ENCODE data around the gene ZNF664. TPM values are rescaled to one million over a fixed set of nuclear protein-coding genes. Genes with fewer than 3 reads are reported as not detected.
A peak's percentile ranks its signal among the peaks of the same experiment; 100 is the strongest.

Gene ZNF664
- total RNA-seq, 4 donors from 2014 or later: 58.5 to 76.4 (median 70.3) TPM

DNA sequence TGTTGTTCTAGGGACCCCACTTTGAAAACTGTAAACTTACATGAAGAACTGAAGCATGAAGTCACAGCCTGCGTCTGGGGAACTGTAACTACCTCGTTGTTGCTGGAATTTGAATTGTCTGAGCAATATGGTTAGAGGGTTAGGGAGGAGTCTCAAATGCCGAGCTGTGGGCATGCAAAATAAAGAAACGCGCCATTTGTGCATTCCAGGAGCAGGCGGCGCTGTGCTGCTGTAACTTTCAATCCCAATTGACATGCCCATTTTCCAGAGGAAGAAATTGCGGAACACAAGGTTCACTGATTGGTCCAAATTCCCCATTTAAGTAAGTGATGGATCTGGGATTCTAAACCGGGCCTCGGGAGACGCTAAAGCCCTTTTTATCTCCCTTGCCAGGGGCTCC, 61.3 kb downstream of the ZNF664 start:
- TF ChIP-seq POLR2A (IDR thresholded peaks at IDR 0.05; ENCODE audit: low read depth): no peak
- TF ChIP-seq, protein P1, sequence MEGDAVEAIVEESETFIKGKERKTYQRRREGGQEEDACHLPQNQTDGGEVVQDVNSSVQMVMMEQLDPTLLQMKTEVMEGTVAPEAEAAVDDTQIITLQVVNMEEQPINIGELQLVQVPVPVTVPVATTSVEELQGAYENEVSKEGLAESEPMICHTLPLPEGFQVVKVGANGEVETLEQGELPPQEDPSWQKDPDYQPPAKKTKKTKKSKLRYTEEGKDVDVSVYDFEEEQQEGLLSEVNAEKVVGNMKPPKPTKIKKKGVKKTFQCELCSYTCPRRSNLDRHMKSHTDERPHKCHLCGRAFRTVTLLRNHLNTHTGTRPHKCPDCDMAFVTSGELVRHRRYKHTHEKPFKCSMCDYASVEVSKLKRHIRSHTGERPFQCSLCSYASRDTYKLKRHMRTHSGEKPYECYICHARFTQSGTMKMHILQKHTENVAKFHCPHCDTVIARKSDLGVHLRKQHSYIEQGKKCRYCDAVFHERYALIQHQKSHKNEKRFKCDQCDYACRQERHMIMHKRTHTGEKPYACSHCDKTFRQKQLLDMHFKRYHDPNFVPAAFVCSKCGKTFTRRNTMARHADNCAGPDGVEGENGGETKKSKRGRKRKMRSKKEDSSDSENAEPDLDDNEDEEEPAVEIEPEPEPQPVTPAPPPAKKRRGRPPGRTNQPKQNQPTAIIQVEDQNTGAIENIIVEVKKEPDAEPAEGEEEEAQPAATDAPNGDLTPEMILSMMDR (IDR thresholded peaks at IDR 0.05): no peak
- no peak for TF ChIP-seq POLR2AphosphoS5 (IDR thresholded peaks at IDR 0.05)
- TF ChIP-seq EP300 (IDR thresholded peaks at IDR 0.05): no peak

DNA sequence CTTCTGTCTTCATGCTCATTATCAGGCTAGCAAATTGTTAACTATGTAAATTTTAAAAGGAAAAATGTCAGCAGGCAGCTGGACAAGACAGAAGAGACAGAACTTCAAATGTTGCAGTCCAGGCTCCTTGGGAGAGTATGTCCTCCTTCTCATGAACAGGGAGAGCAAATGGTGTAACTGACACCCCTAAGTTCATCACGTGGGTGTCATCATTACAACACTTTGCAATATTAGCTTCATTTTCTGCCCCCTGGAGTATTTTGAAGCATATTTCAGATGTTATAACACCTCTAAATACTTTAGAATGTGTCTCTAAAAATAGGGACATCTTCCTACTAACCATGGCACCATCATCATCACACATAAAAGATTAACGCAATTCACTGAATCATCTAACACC, 62.1 kb downstream of the ZNF664 start:
- intact Hi-C loops (cut with DNase I): loop anchor here (5.0 kb wide), 2 partner anchors 737 to 867 kb away; no protein-coding TSS in a partner anchor
- Histone ChIP-seq H3K36me3 (no peaks in the 10 kb centered on the region), H3K9me3 (no peaks in the 10 kb centered on the region), H3K4me1 (peaks cover under 1 to 10% (median 2%) of the 10 kb centered on the region in 4 donors), H3K27me3 (no peaks in the 10 kb centered on the region), H3K4me3 (no peak overlapping the region), H3K27ac (replicated peaks in 1 of 4) (no peak overlapping the region)
- TF ChIP-seq POLR2AphosphoS5 (IDR thresholded peaks at IDR 0.05) (no peak), POLR2A (IDR thresholded peaks at IDR 0.05; ENCODE audit: low read depth) (no peak), EP300 (IDR thresholded peaks at IDR 0.05) (no peak)
- TF ChIP-seq, protein P1 (IDR thresholded peaks at IDR 0.05): no peak
- DNase-seq (ENCODE audit: extremely low spot score): no peak
- 76% methylated on average over 2 of the region's 2 CpGs for WGBS

More for the DNA sequence above, 61.3 kb downstream of the ZNF664 start:
- Histone ChIP-seq H3K36me3 (no peaks in the 10 kb centered on the region), H3K27me3 (no peaks in the 10 kb centered on the region), H3K4me3 (no peak overlapping the region), H3K27ac (replicated peaks in 1 of 4) (no peak overlapping the region), H3K4me1 (peaks cover 5 to 10% (median 6%) of the 10 kb centered on the region in 4 donors), H3K9me3 (no peaks in the 10 kb centered on the region)
- no peak for DNase-seq (ENCODE audit: extremely low spot score)
- intact Hi-C loops (cut with DNase I): loop anchor here (5.0 kb wide), 1 partner anchor 132 kb away; no protein-coding TSS in a partner anchor
- 91% methylated on average over 11 of the region's 11 CpGs for WGBS

GRCh38 chr12:124036171-124036598, 63.2 kb downstream of the ZNF664 start:
- Histone ChIP-seq H3K4me1 (peaks cover 0 to 5% (median 0%) of the 10 kb centered on the region in 4 donors), H3K9me3 (no peaks in the 10 kb centered on the region), H3K36me3 (no peaks in the 10 kb centered on the region), H3K27ac (replicated peaks in 1 of 4) (no peak overlapping the region), H3K4me3 (no peak overlapping the region), H3K27me3 (no peaks in the 10 kb centered on the region)
- WGBS: 62% methylated on average over 7 of the region's 7 CpGs
- DNase-seq (ENCODE audit: extremely low spot score): no peak
- intact Hi-C loops (cut with DNase I): loop anchor here (5.0 kb wide), 2 partner anchors 736 to 866 kb away; no protein-coding TSS in a partner anchor
- TF ChIP-seq EP300 (IDR thresholded peaks at IDR 0.05) (no peak), POLR2AphosphoS5 (IDR thresholded peaks at IDR 0.05) (no peak), POLR2A (IDR thresholded peaks at IDR 0.05; ENCODE audit: low read depth) (no peak)
- TF ChIP-seq, protein P1 (IDR thresholded peaks at IDR 0.05): no peak

DNA sequence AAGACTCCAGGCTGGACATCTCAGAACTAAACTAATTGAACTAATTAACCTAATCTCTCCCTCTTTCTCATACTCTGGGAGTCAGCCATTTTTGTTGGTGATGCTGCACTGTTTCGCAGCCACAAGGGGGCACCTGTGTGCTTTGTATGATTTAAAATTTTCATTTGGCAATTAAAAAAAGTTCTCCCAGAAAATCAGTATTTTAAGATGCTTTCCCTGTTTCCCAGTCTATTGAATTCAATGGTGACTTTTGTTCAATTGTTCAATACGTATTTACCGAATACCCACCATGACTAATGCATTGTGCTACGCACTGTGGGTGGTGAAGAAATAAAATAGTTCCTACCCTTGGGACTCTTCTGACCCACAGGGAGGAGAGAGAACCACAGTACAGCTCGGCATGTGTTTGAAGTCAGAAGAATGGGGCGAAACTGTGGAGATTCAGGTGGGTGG, 63.7 kb downstream of the ZNF664 start:
- Histone ChIP-seq H3K27ac (replicated peaks in 1 of 4) (no peak overlapping the region), H3K27me3 (no peaks in the 10 kb centered on the region), H3K36me3 (no peaks in the 10 kb centered on the region), H3K4me1 (peaks cover 0 to 5% (median 0%) of the 10 kb centered on the region in 4 donors), H3K9me3 (no peaks in the 10 kb centered on the region), H3K4me3 (no peak overlapping the region)
- no peak for DNase-seq (ENCODE audit: extremely low spot score)
- WGBS: 37% methylated on average over 6 of the region's 6 CpGs
- intact Hi-C loops (cut with DNase I): loop anchor here (1.0 to 5.0 kb wide), 3 partner anchors 285 to 866 kb away; no protein-coding TSS in a partner anchor
- TF ChIP-seq, protein P1 (IDR thresholded peaks at IDR 0.05): peak; percentile 91 to 94 (median 93)
- no peak for TF ChIP-seq EP300 (IDR thresholded peaks at IDR 0.05)

GRCh38 chr12:124037331-124037730, 64.3 kb downstream of the ZNF664 start:
- H3K4me3 ChIP-seq: no peak overlapping the region
- H3K4me1 ChIP-seq: no peaks in the 10 kb centered on the region
- WGBS: 88% methylated on average over 1 of the region's 1 CpG
- H3K27ac ChIP-seq (replicated peaks in 1 of 4): no peak overlapping the region
- no peaks in the 10 kb centered on the region for H3K36me3 ChIP-seq
- H3K9me3 ChIP-seq: no peaks in the 10 kb centered on the region
- intact Hi-C loops (cut with DNase I): loop anchor here (1.0 to 5.0 kb wide), 3 partner anchors 284 to 865 kb away; no protein-coding TSS in a partner anchor
- TF ChIP-seq POLR2AphosphoS5 (IDR thresholded peaks at IDR 0.05): no peak
- TF ChIP-seq EP300 (IDR thresholded peaks at IDR 0.05): no peak
- no peak for TF ChIP-seq POLR2A (IDR thresholded peaks at IDR 0.05; ENCODE audit: low read depth)
- TF ChIP-seq, protein P1 (IDR thresholded peaks at IDR 0.05): no peak
- no peak for DNase-seq (ENCODE audit: extremely low spot score)
- H3K27me3 ChIP-seq: no peaks in the 10 kb centered on the region
